ENCODE measurements around the gene SP140L.
"Not testable (repeated sequence)": the region's sequence is repeated elsewhere in the genome, so short reads cannot be mapped to it uniquely, and the experiment has no call there.

Gene SP140L

GRCh38 chr2:230382108-230382507 lies 55.1 kb downstream of the SP140L start:
- no peak for DNase-seq

GRCh38 chr2:230383453-230383852 lies 56.5 kb downstream of the SP140L start:
- DNase-seq = no peak

- DNase-seq = no peak
Measured at GRCh38 chr2:230384986-230385385, 58.0 kb downstream of the SP140L start.

- DNase-seq = no peak
Measured at GRCh38 chr2:230394301-230394700, 67.3 kb downstream of the SP140L start.

GRCh38 chr2:230398698-230399097 lies 71.7 kb downstream of the SP140L start:
- DNase-seq = not testable (repeated sequence)

- no peak for DNase-seq
Measured at GRCh38 chr2:230400041-230400440, 73.0 kb downstream of the SP140L start.

GRCh38 chr2:230400454-230400853 lies 73.5 kb downstream of the SP140L start:
- DNase-seq = no peak

GRCh38 chr2:230401026-230401425 lies 74.0 kb downstream of the SP140L start:
- DNase-seq = not testable (repeated sequence)

- DNase-seq = no peak
Measured at GRCh38 chr2:230403746-230404145, 76.8 kb downstream of the SP140L start.

GRCh38 chr2:230405824-230406223 lies 78.8 kb downstream of the SP140L start:
- DNase-seq = no peak

- DNase-seq = no peak
Measured at GRCh38 chr2:230408244-230408842, 81.3 kb downstream of the SP140L start.

- not testable (repeated sequence) for DNase-seq
Measured at GRCh38 chr2:230409316-230409715, 82.3 kb downstream of the SP140L start.

- DNase-seq = no peak
Measured at GRCh38 chr2:230410263-230410662, 83.3 kb downstream of the SP140L start.

- peak in 2 of 5 experiments; percentile 7 to 21 for DNase-seq
Measured at GRCh38 chr2:230410861-230411569, 84.0 kb downstream of the SP140L start.

GRCh38 chr2:230411570-230412370 lies 84.8 kb downstream of the SP140L start:
- peak; percentile 44 to 83 (median 52) for DNase-seq

GRCh38 chr2:230412371-230412711 lies 85.3 kb downstream of the SP140L start:
- DNase-seq = no peak

- no peak for DNase-seq
Measured at GRCh38 chr2:230412846-230413245, 85.9 kb downstream of the SP140L start.

- DNase-seq = peak in 1 of 5 experiments; percentile 72
Measured at GRCh38 chr2:230413479-230413878, 86.5 kb downstream of the SP140L start.

- no peak for DNase-seq
Measured at GRCh38 chr2:230414302-230414701, 87.3 kb downstream of the SP140L start.

- peak; percentile 44 to 90 (median 67) for DNase-seq
Measured at GRCh38 chr2:230416061-230416721, 89.2 kb downstream of the SP140L start, which contains the start of gene SP100. Gene SP100 (plus strand): TSS chr2:230416201. CDS start chr2:230416297, 96 bp downstream.

GRCh38 chr2:230417436-230417835 lies 90.4 kb downstream of the SP140L start:
- DNase-seq = no peak

- DNase-seq = no peak
Measured at GRCh38 chr2:230418341-230419016, 91.5 kb downstream of the SP140L start.

Data from T-helper 2 cell (primary cell).